NT2/D1 (cell line): ENCODE data around the gene CYP3A7.

ENCODE experiments used
- SUZ12 ChIP-seq: IDR thresholded peaks from 2 replicates; pipeline ENCODE4 v1.6.1; 2011; ENCODE audit not compliant: insufficient read length, insufficient read depth; ENCODE audit errors: extremely low read depth
- YY1 ChIP-seq: IDR thresholded peaks from 2 replicates; pipeline ENCODE4 v1.6.1; 2011; ENCODE audit not compliant: insufficient read length, insufficient read depth
- ZNF274 ChIP-seq: IDR thresholded peaks from 2 replicates; pipeline ENCODE4 v1.6.1; 2011; ENCODE audit warnings: mild to moderate bottlenecking, low read depth, low read length

DNA sequence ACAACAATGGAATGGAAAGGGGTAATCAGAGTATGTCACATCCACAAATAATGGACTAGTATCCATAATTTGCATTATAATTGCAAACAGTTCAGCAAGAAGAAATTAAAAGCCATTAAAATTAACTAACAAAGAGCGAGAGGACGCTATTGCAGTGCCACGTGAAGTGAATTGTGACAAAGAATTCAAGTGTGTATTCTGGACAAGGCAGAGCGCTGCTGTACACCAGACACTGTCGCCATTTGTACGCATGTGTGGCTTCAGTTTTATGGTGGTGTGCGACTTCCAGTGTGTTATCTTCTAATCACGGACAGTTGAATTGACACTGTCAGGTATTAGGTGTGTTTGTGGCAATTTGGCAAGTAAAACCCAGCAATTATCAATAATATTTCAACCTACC lies 66.5 kb downstream of the CYP3A7 start:
- TF ChIP-seq YY1 (no peak), ZNF274 (no peak), SUZ12 (no peak)
